ENCODE results near the gene GRAMD2B.

GRAMD2B gene

DNA sequence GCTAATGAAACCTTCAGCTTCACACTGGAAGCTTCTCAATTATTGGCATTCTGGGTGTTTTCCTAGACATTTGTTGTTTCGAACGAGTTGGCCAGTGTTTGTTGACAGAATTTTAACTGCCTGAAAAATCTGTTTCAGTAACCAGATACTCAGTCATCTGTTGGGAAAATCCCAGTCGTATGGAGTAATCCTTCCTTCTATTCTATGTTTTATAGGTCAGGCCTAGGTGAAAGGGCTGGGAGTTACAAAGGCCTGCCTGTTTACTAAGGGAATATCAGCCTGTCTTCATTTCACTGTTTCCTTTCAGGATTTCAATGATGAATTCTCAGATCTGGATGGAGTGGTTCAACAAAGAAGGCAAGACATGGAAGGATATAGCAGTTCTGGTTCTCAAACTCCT is 59.9 kb downstream of the GRAMD2B start:
- TF ChIP-seq CREB1 (IDR thresholded peaks at IDR 0.05; ENCODE audit: low read depth) (no peak), CEBPB (IDR thresholded peaks at IDR 0.05) (no peak), RAD21 (IDR thresholded peaks at IDR 0.05; ENCODE audit: low read depth) (no peak), NFIC (IDR thresholded peaks at IDR 0.05) (no peak), TCF12 (IDR thresholded peaks at IDR 0.05; ENCODE audit: low read depth) (no peak), YY1 (IDR thresholded peaks at IDR 0.05; ENCODE audit: low read depth) (no peak), EGR1 (IDR thresholded peaks at IDR 0.05) (no peak), TAF1 (IDR thresholded peaks at IDR 0.05; ENCODE audit: low read depth) (no peak)
- TF ChIP-seq, protein P1, sequence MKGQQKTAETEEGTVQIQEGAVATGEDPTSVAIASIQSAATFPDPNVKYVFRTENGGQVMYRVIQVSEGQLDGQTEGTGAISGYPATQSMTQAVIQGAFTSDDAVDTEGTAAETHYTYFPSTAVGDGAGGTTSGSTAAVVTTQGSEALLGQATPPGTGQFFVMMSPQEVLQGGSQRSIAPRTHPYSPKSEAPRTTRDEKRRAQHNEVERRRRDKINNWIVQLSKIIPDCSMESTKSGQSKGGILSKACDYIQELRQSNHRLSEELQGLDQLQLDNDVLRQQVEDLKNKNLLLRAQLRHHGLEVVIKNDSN (IDR thresholded peaks at IDR 0.05), result no peak
- TF ChIP-seq, protein P2, sequence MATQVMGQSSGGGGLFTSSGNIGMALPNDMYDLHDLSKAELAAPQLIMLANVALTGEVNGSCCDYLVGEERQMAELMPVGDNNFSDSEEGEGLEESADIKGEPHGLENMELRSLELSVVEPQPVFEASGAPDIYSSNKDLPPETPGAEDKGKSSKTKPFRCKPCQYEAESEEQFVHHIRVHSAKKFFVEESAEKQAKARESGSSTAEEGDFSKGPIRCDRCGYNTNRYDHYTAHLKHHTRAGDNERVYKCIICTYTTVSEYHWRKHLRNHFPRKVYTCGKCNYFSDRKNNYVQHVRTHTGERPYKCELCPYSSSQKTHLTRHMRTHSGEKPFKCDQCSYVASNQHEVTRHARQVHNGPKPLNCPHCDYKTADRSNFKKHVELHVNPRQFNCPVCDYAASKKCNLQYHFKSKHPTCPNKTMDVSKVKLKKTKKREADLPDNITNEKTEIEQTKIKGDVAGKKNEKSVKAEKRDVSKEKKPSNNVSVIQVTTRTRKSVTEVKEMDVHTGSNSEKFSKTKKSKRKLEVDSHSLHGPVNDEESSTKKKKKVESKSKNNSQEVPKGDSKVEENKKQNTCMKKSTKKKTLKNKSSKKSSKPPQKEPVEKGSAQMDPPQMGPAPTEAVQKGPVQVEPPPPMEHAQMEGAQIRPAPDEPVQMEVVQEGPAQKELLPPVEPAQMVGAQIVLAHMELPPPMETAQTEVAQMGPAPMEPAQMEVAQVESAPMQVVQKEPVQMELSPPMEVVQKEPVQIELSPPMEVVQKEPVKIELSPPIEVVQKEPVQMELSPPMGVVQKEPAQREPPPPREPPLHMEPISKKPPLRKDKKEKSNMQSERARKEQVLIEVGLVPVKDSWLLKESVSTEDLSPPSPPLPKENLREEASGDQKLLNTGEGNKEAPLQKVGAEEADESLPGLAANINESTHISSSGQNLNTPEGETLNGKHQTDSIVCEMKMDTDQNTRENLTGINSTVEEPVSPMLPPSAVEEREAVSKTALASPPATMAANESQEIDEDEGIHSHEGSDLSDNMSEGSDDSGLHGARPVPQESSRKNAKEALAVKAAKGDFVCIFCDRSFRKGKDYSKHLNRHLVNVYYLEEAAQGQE (IDR thresholded peaks at IDR 0.05; ENCODE audit: low read depth), result no peak
- TF ChIP-seq, protein P3, sequence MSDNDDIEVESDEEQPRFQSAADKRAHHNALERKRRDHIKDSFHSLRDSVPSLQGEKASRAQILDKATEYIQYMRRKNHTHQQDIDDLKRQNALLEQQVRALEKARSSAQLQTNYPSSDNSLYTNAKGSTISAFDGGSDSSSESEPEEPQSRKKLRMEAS (IDR thresholded peaks at IDR 0.05), result no peak

DNA sequence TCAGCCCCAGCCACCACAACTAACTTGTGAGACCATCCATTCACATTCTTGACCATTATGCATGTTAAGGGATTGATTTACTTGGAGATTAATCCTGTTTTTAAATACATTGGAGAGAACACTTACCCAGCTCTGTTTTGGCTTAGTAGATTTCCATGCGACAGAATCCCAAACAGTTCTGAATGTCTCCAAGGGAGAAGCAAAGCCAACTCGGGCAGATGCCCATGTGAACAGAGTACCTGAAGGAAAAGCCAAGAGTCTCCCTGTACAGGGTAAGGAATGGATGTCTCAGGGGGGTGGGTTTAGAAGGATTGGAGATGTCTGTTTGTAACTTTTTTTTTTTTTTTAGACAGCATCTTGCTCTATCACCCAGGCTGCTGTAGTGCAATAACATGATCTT is 61.0 kb downstream of the GRAMD2B start:
- TF ChIP-seq TAF1 (IDR thresholded peaks at IDR 0.05; ENCODE audit: low read depth) (no peak), ZBTB7A (IDR thresholded peaks at IDR 0.05; ENCODE audit: low read depth) (no peak), FOXM1 (IDR thresholded peaks at IDR 0.05; ENCODE audit: borderline replicate concordance, low read depth) (no peak), RAD21 (IDR thresholded peaks at IDR 0.05; ENCODE audit: low read depth) (no peak), EP300 (IDR thresholded peaks at IDR 0.05; ENCODE audit: borderline replicate concordance) (no peak), CREB1 (IDR thresholded peaks at IDR 0.05; ENCODE audit: low read depth) (no peak), TCF12 (IDR thresholded peaks at IDR 0.05; ENCODE audit: low read depth) (no peak), EGR1 (IDR thresholded peaks at IDR 0.05) (no peak), CEBPB (IDR thresholded peaks at IDR 0.05) (no peak), TEAD4 (IDR thresholded peaks at IDR 0.05) (no peak), YY1 (IDR thresholded peaks at IDR 0.05; ENCODE audit: low read depth) (no peak), NFIC (IDR thresholded peaks at IDR 0.05) (no peak)
- TF ChIP-seq, protein P2 (IDR thresholded peaks at IDR 0.05; ENCODE audit: low read depth), result no peak
- TF ChIP-seq, protein P1 (IDR thresholded peaks at IDR 0.05), result no peak
- TF ChIP-seq, protein P3 (IDR thresholded peaks at IDR 0.05), result no peak

DNA sequence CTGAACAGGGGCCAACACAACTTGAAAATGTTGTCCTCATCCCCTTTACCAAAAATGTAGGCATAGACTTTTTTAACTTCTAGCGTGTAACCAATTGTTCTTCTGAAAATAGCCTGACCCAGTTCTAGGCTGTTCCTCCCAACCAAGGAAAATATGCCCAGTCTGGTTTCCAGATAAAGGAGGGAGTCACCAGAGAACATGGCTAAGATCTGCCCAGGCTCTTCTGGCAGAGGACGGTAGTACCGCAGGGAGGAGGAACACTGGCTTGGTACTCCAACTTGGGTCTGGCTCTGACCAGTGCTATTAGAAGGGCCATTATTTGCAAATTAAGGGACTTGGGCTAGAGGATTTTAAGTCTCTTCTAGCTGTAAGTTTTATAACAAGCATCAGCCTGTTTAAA is 63.1 kb downstream of the GRAMD2B start:
- TF ChIP-seq FOXM1 (IDR thresholded peaks at IDR 0.05; ENCODE audit: borderline replicate concordance, low read depth) (no peak), RAD21 (IDR thresholded peaks at IDR 0.05; ENCODE audit: low read depth) (no peak), TAF1 (IDR thresholded peaks at IDR 0.05; ENCODE audit: low read depth) (no peak), EGR1 (IDR thresholded peaks at IDR 0.05) (no peak), ZBTB7A (IDR thresholded peaks at IDR 0.05; ENCODE audit: low read depth) (no peak), NFIC (IDR thresholded peaks at IDR 0.05) (no peak), CEBPB (IDR thresholded peaks at IDR 0.05) (no peak), TEAD4 (IDR thresholded peaks at IDR 0.05) (no peak), CREB1 (IDR thresholded peaks at IDR 0.05; ENCODE audit: low read depth) (no peak), YY1 (IDR thresholded peaks at IDR 0.05; ENCODE audit: low read depth) (no peak), TCF12 (IDR thresholded peaks at IDR 0.05; ENCODE audit: low read depth) (no peak), EP300 (IDR thresholded peaks at IDR 0.05; ENCODE audit: borderline replicate concordance) (no peak)
- TF ChIP-seq, protein P3 (IDR thresholded peaks at IDR 0.05), result no peak
- TF ChIP-seq, protein P2 (IDR thresholded peaks at IDR 0.05; ENCODE audit: low read depth), result no peak
- TF ChIP-seq, protein P1 (IDR thresholded peaks at IDR 0.05), result no peak

DNA sequence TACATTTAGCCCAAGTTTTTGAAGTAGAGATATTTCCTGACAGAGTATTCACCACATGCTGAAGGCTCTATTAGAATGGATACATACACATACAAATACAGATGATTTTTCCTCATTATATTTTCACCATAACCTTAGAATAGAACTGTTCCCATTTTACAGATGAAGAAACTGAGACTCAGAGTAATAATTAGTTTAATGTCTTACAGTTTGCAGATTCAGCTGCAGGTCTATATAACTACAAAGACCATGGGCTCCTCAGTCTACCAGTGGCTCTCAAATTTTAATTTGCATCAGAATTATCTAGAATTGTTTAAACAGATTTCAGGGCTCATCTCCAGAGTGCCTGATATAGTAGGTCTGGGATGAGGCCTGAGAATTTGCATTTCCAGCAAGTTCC is 64.4 kb downstream of the GRAMD2B start:
- TF ChIP-seq, protein P3 (IDR thresholded peaks at IDR 0.05), result no peak
- TF ChIP-seq FOXM1 (IDR thresholded peaks at IDR 0.05; ENCODE audit: borderline replicate concordance, low read depth) (no peak), NFIC (IDR thresholded peaks at IDR 0.05) (no peak), EP300 (IDR thresholded peaks at IDR 0.05; ENCODE audit: borderline replicate concordance) (no peak), TAF1 (IDR thresholded peaks at IDR 0.05; ENCODE audit: low read depth) (no peak), YY1 (IDR thresholded peaks at IDR 0.05; ENCODE audit: low read depth) (no peak), ZBTB7A (IDR thresholded peaks at IDR 0.05; ENCODE audit: low read depth) (no peak), TEAD4 (IDR thresholded peaks at IDR 0.05) (no peak), TCF12 (IDR thresholded peaks at IDR 0.05; ENCODE audit: low read depth) (no peak), CEBPB (IDR thresholded peaks at IDR 0.05) (no peak), RAD21 (IDR thresholded peaks at IDR 0.05; ENCODE audit: low read depth) (no peak), CREB1 (IDR thresholded peaks at IDR 0.05; ENCODE audit: low read depth) (no peak), EGR1 (IDR thresholded peaks at IDR 0.05) (no peak)
- TF ChIP-seq, protein P1 (IDR thresholded peaks at IDR 0.05), result no peak
- TF ChIP-seq, protein P2 (IDR thresholded peaks at IDR 0.05; ENCODE audit: low read depth), result no peak

Measured in Ishikawa (cell line).